Measurements from ENCODE around the gene NAV3.

- TF ChIP-seq POLR2A (IDR thresholded peaks at IDR 0.05) (no peak), CTCF (IDR thresholded peaks at IDR 0.05) (no peak)
These were observed 402.1 kb downstream of the NAV3 start for GRCh38 chr12:78232756-78233155.

All from prostate gland (tissue), 2 donors.